IMR-90 (cell line): Measurements from ENCODE around the gene PRKCE.

Experiments
- BHLHE40 ChIP-seq: fragments of 150-350 bp; IDR thresholded peaks from 2 replicates; pipeline ENCODE4 v1.6.1; 2016; ENCODE audit warnings: mild to moderate bottlenecking, low read depth, low read length
- CTCF ChIP-seq: conservative IDR thresholded peaks from 2 replicates; pipeline ENCODE4 v1.5.1; 2012; ENCODE audit warnings: mild to moderate bottlenecking, low read depth, low read length, improper control_type of control experiment
- ELK1 ChIP-seq: fragments of 150-350 bp; IDR thresholded peaks from 2 replicates; pipeline ENCODE4 v1.6.1; 2016; ENCODE audit warnings: low read depth, mild to moderate bottlenecking, low read length, moderate library complexity, borderline replicate concordance
- FOS ChIP-seq: fragments of 150-350 bp; IDR thresholded peaks from 2 replicates; pipeline ENCODE4 v1.6.1; 2016; ENCODE audit warnings: low read depth, low read length
- MXI1 ChIP-seq: IDR thresholded peaks from 2 replicates; pipeline ENCODE4 v1.6.1; 2012; ENCODE audit warnings: low read depth, mild to moderate bottlenecking, low read length, moderate library complexity, borderline replicate concordance
- NFE2L2 ChIP-seq: fragments of 150-350 bp; IDR thresholded peaks from 2 replicates; pipeline ENCODE4 v1.6.1; 2016; ENCODE audit warnings: low read depth, mild to moderate bottlenecking, low read length
- POLR2A ChIP-seq: IDR thresholded peaks from 2 replicates; pipeline ENCODE4 v1.6.1; 2012; ENCODE audit warnings: mild to moderate bottlenecking, low read depth, low read length
- RAD21 ChIP-seq: IDR thresholded peaks from 2 replicates; pipeline ENCODE4 v1.6.1; 2012; ENCODE audit warnings: low read length, improper control_type of control experiment
- USF2 ChIP-seq: fragments of 150-350 bp; IDR thresholded peaks from 2 replicates; pipeline ENCODE4 v1.6.1; 2017; ENCODE audit warnings: mild to moderate bottlenecking, antibody characterized with exemption, low read length, low read depth

GRCh38 chr2:45602624-45603023, 48.9 kb upstream of the PRKCE start:
- no peak for TF ChIP-seq CTCF
- no peak for TF ChIP-seq ELK1
- TF ChIP-seq POLR2A = no peak
- TF ChIP-seq BHLHE40 = no peak
- TF ChIP-seq RAD21 = no peak
- TF ChIP-seq MXI1 = no peak
- TF ChIP-seq NFE2L2 = no peak
- no peak for TF ChIP-seq FOS
- no peak for TF ChIP-seq USF2
